Measurements from ENCODE around the gene NXN.
A peak's percentile ranks its signal among the peaks of the same experiment; 100 is the strongest.

The NXN gene

GRCh38 chr17:979539-980405 lies at the start of gene NXN:
Gene NXN, minus strand, starts transcription at chr17:979776.
- no peaks in the 10 kb centered on the region for H3K36me3 ChIP-seq (ENCODE audit: control insufficient read depth, insufficient read depth, low read length)
- peak within 1 kb of the TSS; percentile 91 for H3K27ac ChIP-seq (ENCODE audit: low read depth, low read length)
- H3K27me3 ChIP-seq (ENCODE audit: control insufficient read depth, insufficient read depth, low read length) = no peaks in the 10 kb centered on the region
- H3K4me3 ChIP-seq (ENCODE audit: low read length) = peak within 1 kb of the TSS; percentile 70
- no peak within 1 kb of the TSS for H3K9ac ChIP-seq (ENCODE audit: low read length)
- H3K4me1 ChIP-seq (ENCODE audit: control insufficient read depth, insufficient read depth, low read length) = peaks cover 13% of the 10 kb centered on the region

GRCh38 chr17:1027044-1027443 lies 47.5 kb upstream of the NXN start:
- Histone ChIP-seq H3K27me3 (ENCODE audit: control insufficient read depth, insufficient read depth, low read length) (no peaks in the 10 kb centered on the region), H3K9ac (ENCODE audit: low read length) (no peak overlapping the region), H3K4me1 (ENCODE audit: control insufficient read depth, insufficient read depth, low read length) (peaks cover 16% of the 10 kb centered on the region), H3K27ac (ENCODE audit: low read depth, low read length) (no peak overlapping the region), H3K4me3 (ENCODE audit: low read length) (no peak overlapping the region), H3K36me3 (ENCODE audit: control insufficient read depth, insufficient read depth, low read length) (peaks cover 7% of the 10 kb centered on the region)

- Histone ChIP-seq H3K36me3 (ENCODE audit: control insufficient read depth, insufficient read depth, low read length) (peaks cover 7% of the 10 kb centered on the region), H3K4me1 (ENCODE audit: control insufficient read depth, insufficient read depth, low read length) (peaks cover 16% of the 10 kb centered on the region), H3K27ac (ENCODE audit: low read depth, low read length) (peak overlapping the region; percentile 7), H3K9ac (ENCODE audit: low read length) (no peak overlapping the region), H3K27me3 (ENCODE audit: control insufficient read depth, insufficient read depth, low read length) (no peaks in the 10 kb centered on the region), H3K4me3 (ENCODE audit: low read length) (no peak overlapping the region)
These were observed 47.0 kb upstream of the NXN start for GRCh38 chr17:1026599-1026975.

GRCh38 chr17:1025733-1026598 lies 46.4 kb upstream of the NXN start:
- H3K27ac ChIP-seq (ENCODE audit: low read depth, low read length) = peak overlapping the region; percentile 7
- no peaks in the 10 kb centered on the region for H3K27me3 ChIP-seq (ENCODE audit: control insufficient read depth, insufficient read depth, low read length)
- H3K36me3 ChIP-seq (ENCODE audit: control insufficient read depth, insufficient read depth, low read length) = peaks cover 7% of the 10 kb centered on the region
- peaks cover 16% of the 10 kb centered on the region for H3K4me1 ChIP-seq (ENCODE audit: control insufficient read depth, insufficient read depth, low read length)
- H3K9ac ChIP-seq (ENCODE audit: low read length) = no peak overlapping the region
- no peak overlapping the region for H3K4me3 ChIP-seq (ENCODE audit: low read length)

- H3K36me3 ChIP-seq (ENCODE audit: control insufficient read depth, insufficient read depth, low read length) = peaks cover 10% of the 10 kb centered on the region
- H3K9ac ChIP-seq (ENCODE audit: low read length) = no peak overlapping the region
- H3K27me3 ChIP-seq (ENCODE audit: control insufficient read depth, insufficient read depth, low read length) = no peaks in the 10 kb centered on the region
- peaks cover 9% of the 10 kb centered on the region for H3K4me1 ChIP-seq (ENCODE audit: control insufficient read depth, insufficient read depth, low read length)
- no peak overlapping the region for H3K27ac ChIP-seq (ENCODE audit: low read depth, low read length)
- H3K4me3 ChIP-seq (ENCODE audit: low read length) = no peak overlapping the region
These were observed 44.5 kb upstream of the NXN start for GRCh38 chr17:1024076-1024475.

- no peak overlapping the region for H3K27ac ChIP-seq (ENCODE audit: low read depth, low read length)
- H3K4me3 ChIP-seq (ENCODE audit: low read length) = no peak overlapping the region
- H3K27me3 ChIP-seq (ENCODE audit: control insufficient read depth, insufficient read depth, low read length) = no peaks in the 10 kb centered on the region
- peaks cover 16% of the 10 kb centered on the region for H3K4me1 ChIP-seq (ENCODE audit: control insufficient read depth, insufficient read depth, low read length)
- no peak overlapping the region for H3K9ac ChIP-seq (ENCODE audit: low read length)
- H3K36me3 ChIP-seq (ENCODE audit: control insufficient read depth, insufficient read depth, low read length) = peaks cover 10% of the 10 kb centered on the region
These were observed 42.9 kb upstream of the NXN start for GRCh38 chr17:1022278-1023024.

- Histone ChIP-seq H3K36me3 (ENCODE audit: control insufficient read depth, insufficient read depth, low read length) (peaks cover 10% of the 10 kb centered on the region), H3K27me3 (ENCODE audit: control insufficient read depth, insufficient read depth, low read length) (no peaks in the 10 kb centered on the region), H3K9ac (ENCODE audit: low read length) (no peak overlapping the region), H3K27ac (ENCODE audit: low read depth, low read length) (no peak overlapping the region), H3K4me3 (ENCODE audit: low read length) (no peak overlapping the region), H3K4me1 (ENCODE audit: control insufficient read depth, insufficient read depth, low read length) (peaks cover 16% of the 10 kb centered on the region)
These were observed 41.6 kb upstream of the NXN start for GRCh38 chr17:1021147-1021546.

GRCh38 chr17:1019451-1019850 lies 39.9 kb upstream of the NXN start:
- no peaks in the 10 kb centered on the region for H3K27me3 ChIP-seq (ENCODE audit: control insufficient read depth, insufficient read depth, low read length)
- peaks cover 5% of the 10 kb centered on the region for H3K36me3 ChIP-seq (ENCODE audit: control insufficient read depth, insufficient read depth, low read length)
- no peak overlapping the region for H3K4me3 ChIP-seq (ENCODE audit: low read length)
- H3K27ac ChIP-seq (ENCODE audit: low read depth, low read length) = peak overlapping the region; percentile 68
- peaks cover 16% of the 10 kb centered on the region for H3K4me1 ChIP-seq (ENCODE audit: control insufficient read depth, insufficient read depth, low read length)
- no peak overlapping the region for H3K9ac ChIP-seq (ENCODE audit: low read length)

GRCh38 chr17:1018547-1018946 lies 39.0 kb upstream of the NXN start:
- H3K4me3 ChIP-seq (ENCODE audit: low read length) = no peak overlapping the region
- peaks cover 8% of the 10 kb centered on the region for H3K36me3 ChIP-seq (ENCODE audit: control insufficient read depth, insufficient read depth, low read length)
- peaks cover 16% of the 10 kb centered on the region for H3K4me1 ChIP-seq (ENCODE audit: control insufficient read depth, insufficient read depth, low read length)
- no peak overlapping the region for H3K9ac ChIP-seq (ENCODE audit: low read length)
- H3K27me3 ChIP-seq (ENCODE audit: control insufficient read depth, insufficient read depth, low read length) = no peaks in the 10 kb centered on the region
- H3K27ac ChIP-seq (ENCODE audit: low read depth, low read length) = no peak overlapping the region

- Histone ChIP-seq H3K4me3 (ENCODE audit: low read length) (no peak overlapping the region), H3K27ac (ENCODE audit: low read depth, low read length) (no peak overlapping the region), H3K9ac (ENCODE audit: low read length) (no peak overlapping the region), H3K36me3 (ENCODE audit: control insufficient read depth, insufficient read depth, low read length) (peaks cover 33% of the 10 kb centered on the region), H3K4me1 (ENCODE audit: control insufficient read depth, insufficient read depth, low read length) (peaks cover 3% of the 10 kb centered on the region), H3K27me3 (ENCODE audit: control insufficient read depth, insufficient read depth, low read length) (no peaks in the 10 kb centered on the region)
These were observed 34.1 kb upstream of the NXN start for GRCh38 chr17:1013729-1014090.

- Histone ChIP-seq H3K27me3 (ENCODE audit: control insufficient read depth, insufficient read depth, low read length) (no peaks in the 10 kb centered on the region), H3K36me3 (ENCODE audit: control insufficient read depth, insufficient read depth, low read length) (peaks cover 35% of the 10 kb centered on the region), H3K4me3 (ENCODE audit: low read length) (no peak overlapping the region), H3K4me1 (ENCODE audit: control insufficient read depth, insufficient read depth, low read length) (no peaks in the 10 kb centered on the region), H3K9ac (ENCODE audit: low read length) (no peak overlapping the region), H3K27ac (ENCODE audit: low read depth, low read length) (no peak overlapping the region)
These were observed 33.5 kb upstream of the NXN start for GRCh38 chr17:1012823-1013728.
